Lower leg skin (tissue), 3 donors: ENCODE measurements around the gene AHRR.

Experiments
- CTCF ChIP-seq, 3 donors: fragments of 450-650 bp; IDR thresholded peaks; one replicate each; pipeline ENCODE4 v1.5.1; 2016; ENCODE audit warnings: antibody characterized with exemption in 3 of 3, mild to moderate bottlenecking in 3 of 3, moderate library complexity in 2 of 3
- POLR2A ChIP-seq, 2 donors: fragments of 450-650 bp; IDR thresholded peaks; one replicate each; pipeline ENCODE4 v1.6.1; 2016 to 2017; ENCODE audit warnings: antibody characterized with exemption in 2 of 2, mild to moderate bottlenecking in 1 of 2, moderate library complexity in 1 of 2

GRCh38 chr5:483011-483410, 161.5 kb downstream of the AHRR start:
- TF ChIP-seq CTCF (IDR thresholded peaks at IDR 0.05) (no peak), POLR2A (IDR thresholded peaks at IDR 0.05) (no peak)
